GM12878 (cell line): ENCODE measurements around the gene RFX7. TPM values are rescaled to one million over a fixed set of nuclear protein-coding genes. Genes with fewer than 3 reads are reported as not detected.

Experiments used
- ATAC-seq: fragments of 200-7000 bp; cut with Tn5 transposase; 3 replicates; pipeline ENCODE4 v1.9.1; 2020; ENCODE audit warnings: mild to moderate bottlenecking, moderate library complexity
- BruUV-seq: library from RNA; stranded (reverse); fragments of 400-500 nt; replicated peaks from 2 replicates; lab custom pipeline; 2021; lab: Mats Ljungman, UMichigan
- CTCF ChIA-PET: fragments of 300-600 bp; sonication (Branson Sonifier 250); formaldehyde crosslinking; extraction: SDS; loops from one replicate; lab custom pipeline; 2021; ENCODE audit warnings: inconsistent platforms; lab: Yijun Ruan, JAX
- POLR2A ChIA-PET: fragments of 350-600 bp; formaldehyde crosslinking; extraction: SDS; loops from one replicate; lab custom pipeline; 2021; ENCODE audit warnings: inconsistent platforms; lab: Charles Lee
- RAD21 ChIA-PET: fragments of 300-600 bp; sonication (Branson Sonifier 250); formaldehyde crosslinking; loops from one replicate; lab custom pipeline; 2023; ENCODE audit warnings: antibody characterized with exemption; ENCODE audit not compliant: unreplicated experiment; lab: Charles Lee
- SMC1A ChIA-PET: fragments of 300-600 bp; sonication (Branson Sonifier 250); formaldehyde crosslinking; loops from one replicate; lab custom pipeline; 2023; ENCODE audit not compliant: unreplicated experiment, uncharacterized antibody; lab: Charles Lee
- DNase-seq: peaks from one replicate; pipeline ENCODE4 v3.0.0-alpha.2; 2011; ENCODE audit warnings: low read depth, low spot score
- FAIRE-seq: peaks from 3 replicates; lab custom pipeline; 2011; peaks lifted over from hg19 to GRCh38; lab: Jason Lieb, UNC
- H2AFZ ChIP-seq: 2 replicates; pipeline ENCODE4 v1.6.0; 2011; ENCODE audit warnings: low read depth, low read length, control low read depth; ENCODE audit not compliant: control insufficient read depth
- H3K27ac ChIP-seq: 2 replicates; pipeline ENCODE4 v1.5.1; 2011; ENCODE audit warnings: control low read depth; ENCODE audit not compliant: control insufficient read depth, insufficient read depth
- H3K27me3 ChIP-seq, 2 experiments: replicated peaks in 1 of 2; 2 replicates each; pipeline versions ENCODE4 v1.6.0 to v1.6.1; 2011; ENCODE audit warnings: low read length in 1 of 2; ENCODE audit not compliant: control insufficient read depth in 2 of 2, insufficient read depth in 2 of 2
- H3K36me3 ChIP-seq, 2 experiments: 2 replicates each; pipeline ENCODE4 v1.5.1; 2011; ENCODE audit warnings: low read length in 1 of 2; ENCODE audit not compliant: control insufficient read depth in 2 of 2, insufficient read depth in 2 of 2
- H3K4me1 ChIP-seq: 2 replicates; pipeline ENCODE4 v1.6.1; 2011; ENCODE audit warnings: mild to moderate bottlenecking, low read length, moderate library complexity, mixed read lengths; ENCODE audit not compliant: control insufficient read depth, insufficient read depth
- H3K4me2 ChIP-seq: 2 replicates; pipeline ENCODE4 v1.6.0; 2011; ENCODE audit warnings: control low read depth; ENCODE audit not compliant: control insufficient read depth, insufficient read depth
- H3K4me3 ChIP-seq: fragments of 200-600 bp; sonication (generic); 2 replicates; pipeline ENCODE4 v1.5.1; 2016
- H3K79me2 ChIP-seq: 2 replicates; pipeline ENCODE4 v1.6.0; 2011; ENCODE audit warnings: low read length; ENCODE audit not compliant: control insufficient read depth, insufficient read depth
- H3K9ac ChIP-seq: 2 replicates; pipeline ENCODE4 v1.8.0; 2011; ENCODE audit warnings: low read length, control low read depth, mixed read lengths; ENCODE audit not compliant: control insufficient read depth, insufficient read depth
- H3K9me3 ChIP-seq: replicated peaks from 3 replicates; pipeline ENCODE4 v1.5.1; 2011; ENCODE audit warnings: mild to moderate bottlenecking, low read length; ENCODE audit not compliant: control insufficient read depth, insufficient read depth
- H4K20me1 ChIP-seq: 2 replicates; pipeline ENCODE4 v1.6.0; 2011; ENCODE audit not compliant: control insufficient read depth, insufficient read depth
- GATAD2B ChIP-seq: fragments of 450-650 bp; conservative IDR thresholded peaks from 2 replicates; pipeline ENCODE4 v1.6.1; 2017; ENCODE audit warnings: low read depth, mild to moderate bottlenecking, moderate library complexity
- KDM1A ChIP-seq: fragments of 200-600 bp; sonication (generic); IDR thresholded peaks from 2 replicates; pipeline ENCODE4 v1.6.1; 2016; ENCODE audit warnings: borderline replicate concordance
- RAD21 ChIP-seq: IDR thresholded peaks from 2 replicates; pipeline ENCODE4 v1.6.1; 2011; ENCODE audit warnings: mild to moderate bottlenecking, low read depth, low read length, moderate library complexity; ENCODE audit not compliant: insufficient read depth
- WRNIP1 ChIP-seq: IDR thresholded peaks from 2 replicates; pipeline ENCODE4 v1.6.1; 2011; ENCODE audit warnings: low read depth, low read length, improper control_type of control experiment, borderline replicate concordance
- ZSCAN29 ChIP-seq: fragments of 450-650 bp; IDR thresholded peaks from 2 replicates; pipeline ENCODE4 v1.6.1; 2017; ENCODE audit warnings: mild to moderate bottlenecking, moderate library complexity
- WGBS: methylation state at CpG from one replicate; pipeline ENCODE4 v1.1.6; 2016; ENCODE audit warnings: low lambda C conversion rate; ENCODE audit not compliant: insufficient replicate concordance, insufficient coverage; ENCODE audit errors: missing lambda C conversion rate; 5-methylcytosine and 5-hydroxymethylcytosine counted together
- in situ Hi-C: fragments of 300-500 bp; cut with MboI; formaldehyde crosslinking; loops from 9 replicates; pipeline ENCODE4 v1.14.3; 2018; ENCODE audit warnings: mixed read lengths
- intact Hi-C: fragments of 100-400 bp; cut with micrococcal nuclease; formaldehyde crosslinking; loops from one replicate; pipeline ENCODE4 v1.14.2; 2022; ENCODE audit not compliant: unreplicated experiment
- polyA plus RNA-seq, 11 experiments: library from polyadenylated mRNA; depleted of rRNA in 4 of 11; unstranded in 6 of 11; stranded (reverse) in 5 of 11; fragments of >200 nt; fragmentation: Nextera tagmentation in 4 of 11; fragmentation: Illumina TruSeq in 1 of 11; extraction: Ambion mirVana in 4 of 11; extraction: Trizol in 1 of 11; gene quantifications; 1 replicate in 1 of 11; 2 replicates in 10 of 11; pipeline versions ENCODE4 v1.2.1 to v1.2.3, GENCODE V29; 2011 to 2016; ENCODE audit warnings: inconsistent platforms in 2 of 11, missing spikeins in 2 of 11, low read depth in 1 of 11
- total RNA-seq, 4 experiments: library from RNA; depleted of rRNA in 3 of 4; stranded (reverse); fragments of >200 nt in 3 of 4; fragmentation: Illumina TruSeq in 1 of 4; extraction: Trizol in 1 of 4; gene quantifications; 2 replicates each; pipeline versions ENCODE4 v1.2.1 to v1.2.3, GENCODE V29; 2013 to 2021

The RFX7 gene
- total and polyA plus RNA-seq, 10 of the 15 experiments (the other 5 are each of a cell fraction or from before 2014, with no cell fraction given), result 3.2 to 31.4 (median 10.7) TPM

- ChIA-PET CTCF (no interaction called here), RAD21 (no interaction called here), POLR2A (no interaction called here), SMC1A (no interaction called here)
- peaks cover 45% of the 10 kb centered on the region for H3K9me3 ChIP-seq
- intact Hi-C loops, result no loop called here
- no TSS peak for BruUV-seq
- no peak overlapping the region for H3K27ac ChIP-seq
- no peak overlapping the region for H3K9ac ChIP-seq
- in situ Hi-C loops, result no loop called here
- no peaks in the 10 kb centered on the region for H3K4me1 ChIP-seq
- H3K4me2 ChIP-seq, result no peak overlapping the region
- DNase-seq, result no peak
- H4K20me1 ChIP-seq, result no peaks in the 10 kb centered on the region
- TF ChIP-seq GATAD2B (no peak), WRNIP1 (no peak), KDM1A (no peak)
- ATAC-seq, result no peak
- peaks cover 4 to 17% of the 10 kb centered on the region in 2 experiments; a peak in 3 of 4 replicates for H3K36me3 ChIP-seq
- H3K4me3 ChIP-seq, result no peak overlapping the region
- H3K27me3 ChIP-seq, result no peaks in the 10 kb centered on the region
- peaks cover 8% of the 10 kb centered on the region for H3K79me2 ChIP-seq
- FAIRE-seq, result no peak
- H2AFZ ChIP-seq, result no peak overlapping the region
These were observed 15.3 kb downstream of the RFX7 start for GRCh38 chr15:56228352-56228751.

GRCh38 chr15:56227780-56228179 lies 15.9 kb downstream of the RFX7 start:
- ChIA-PET CTCF (no interaction called here), RAD21 (no interaction called here), SMC1A (no interaction called here), POLR2A (no interaction called here)
- H4K20me1 ChIP-seq, result no peaks in the 10 kb centered on the region
- intact Hi-C loops (no loop called here), in situ Hi-C loops (no loop called here)
- no peak overlapping the region for H3K4me3 ChIP-seq
- no TSS peak for BruUV-seq
- no peak for DNase-seq
- WGBS, result 96% methylated on average over 2 of the region's 2 CpGs
- H3K9me3 ChIP-seq, result peaks cover 45% of the 10 kb centered on the region
- no peak overlapping the region for H3K27ac ChIP-seq
- H3K4me2 ChIP-seq, result no peak overlapping the region
- no peak overlapping the region for H2AFZ ChIP-seq
- H3K4me1 ChIP-seq, result no peaks in the 10 kb centered on the region
- H3K36me3 ChIP-seq, result peaks cover 4 to 17% of the 10 kb centered on the region in 2 experiments; a peak in 3 of 4 replicates
- no peak for ATAC-seq
- TF ChIP-seq RAD21 (no peak), ZSCAN29 (no peak)
- no peak for FAIRE-seq
- H3K27me3 ChIP-seq, result no peaks in the 10 kb centered on the region
- peaks cover 8% of the 10 kb centered on the region for H3K79me2 ChIP-seq
- no peak overlapping the region for H3K9ac ChIP-seq
